ENCODE data around the gene VEGFA.
A peak's percentile ranks its signal among the peaks of the same experiment; 100 is the strongest.

DNA sequence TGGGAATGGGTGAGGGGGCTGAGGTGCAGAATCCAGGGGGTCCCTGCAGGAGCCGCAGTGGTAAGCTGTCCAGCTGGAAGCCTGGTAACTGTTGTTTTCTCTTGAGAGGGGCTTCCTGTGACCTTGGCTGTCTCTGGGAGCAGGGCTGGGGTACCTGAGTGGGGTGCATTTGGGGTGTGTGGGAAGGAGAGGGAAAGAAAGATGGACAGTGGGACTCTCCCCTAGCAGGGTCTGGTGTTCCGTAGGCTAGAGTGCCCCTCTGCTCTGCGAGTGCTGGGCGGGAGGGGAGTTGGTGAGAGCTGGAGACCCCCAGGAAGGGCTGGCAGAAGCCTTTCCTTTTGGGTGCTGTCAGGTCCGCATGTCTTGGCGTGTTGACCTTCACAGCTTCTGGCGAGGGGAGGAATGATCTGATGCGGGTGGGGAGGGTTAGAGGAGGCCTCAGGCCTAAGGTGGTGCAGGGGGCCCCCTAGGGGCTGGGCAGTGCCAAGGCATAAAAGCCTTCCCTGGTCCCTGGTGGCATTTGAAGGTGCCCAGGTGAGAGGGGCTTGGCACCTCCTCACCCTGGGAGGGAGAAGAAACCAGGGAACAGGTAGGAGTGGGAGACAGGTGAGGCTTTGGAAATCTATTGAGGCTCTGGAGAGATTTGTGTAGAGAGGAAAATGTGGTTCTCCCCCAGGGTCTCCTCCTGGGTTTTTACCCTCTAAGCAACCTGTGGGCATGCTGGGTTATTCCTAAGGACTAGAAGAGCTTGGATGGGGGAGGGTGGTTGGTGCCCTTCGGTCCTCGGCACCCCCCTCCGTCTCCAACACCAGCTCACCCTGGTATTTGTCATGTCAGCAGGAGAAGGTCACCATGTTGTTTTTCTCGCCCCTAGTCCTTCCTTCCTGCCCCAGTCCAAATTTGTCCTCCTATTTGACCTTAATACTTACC, 3.3 kb downstream of the VEGFA start:
- TF ChIP-seq, protein P1, sequence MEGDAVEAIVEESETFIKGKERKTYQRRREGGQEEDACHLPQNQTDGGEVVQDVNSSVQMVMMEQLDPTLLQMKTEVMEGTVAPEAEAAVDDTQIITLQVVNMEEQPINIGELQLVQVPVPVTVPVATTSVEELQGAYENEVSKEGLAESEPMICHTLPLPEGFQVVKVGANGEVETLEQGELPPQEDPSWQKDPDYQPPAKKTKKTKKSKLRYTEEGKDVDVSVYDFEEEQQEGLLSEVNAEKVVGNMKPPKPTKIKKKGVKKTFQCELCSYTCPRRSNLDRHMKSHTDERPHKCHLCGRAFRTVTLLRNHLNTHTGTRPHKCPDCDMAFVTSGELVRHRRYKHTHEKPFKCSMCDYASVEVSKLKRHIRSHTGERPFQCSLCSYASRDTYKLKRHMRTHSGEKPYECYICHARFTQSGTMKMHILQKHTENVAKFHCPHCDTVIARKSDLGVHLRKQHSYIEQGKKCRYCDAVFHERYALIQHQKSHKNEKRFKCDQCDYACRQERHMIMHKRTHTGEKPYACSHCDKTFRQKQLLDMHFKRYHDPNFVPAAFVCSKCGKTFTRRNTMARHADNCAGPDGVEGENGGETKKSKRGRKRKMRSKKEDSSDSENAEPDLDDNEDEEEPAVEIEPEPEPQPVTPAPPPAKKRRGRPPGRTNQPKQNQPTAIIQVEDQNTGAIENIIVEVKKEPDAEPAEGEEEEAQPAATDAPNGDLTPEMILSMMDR (conservative IDR thresholded peaks at IDR 0.05) = peak; percentile 91
- TF ChIP-seq ZFX (IDR thresholded peaks at IDR 0.05) = no peak
